H1 (cell line): ENCODE results near the gene TCP11. TPM values are rescaled to one million over a fixed set of nuclear protein-coding genes. Genes with fewer than 3 reads are reported as not detected.

Experiments
- ATF2 ChIP-seq: IDR thresholded peaks from 2 replicates; pipeline ENCODE4 v1.6.1; 2012; ENCODE audit warnings: low read length, inconsistent platforms
- BACH1 ChIP-seq: IDR thresholded peaks from 2 replicates; pipeline ENCODE4 v1.6.1; 2012; ENCODE audit warnings: low read length, improper control_type of control experiment
- MAFK ChIP-seq: IDR thresholded peaks from 2 replicates; pipeline ENCODE4 v1.6.1; 2012; ENCODE audit warnings: low read depth, mild to moderate bottlenecking, improper control_type of control experiment, low read length
- POLR2AphosphoS5 ChIP-seq: IDR thresholded peaks from 2 replicates; pipeline ENCODE4 v1.6.1; 2011; ENCODE audit warnings: low read depth, low read length
- TCF12 ChIP-seq: IDR thresholded peaks from 2 replicates; pipeline ENCODE4 v1.6.1; 2011; ENCODE audit warnings: low read depth, mild to moderate bottlenecking, low read length
- polyA plus RNA-seq, 7 experiments: library from polyadenylated mRNA; depleted of rRNA in 3 of 7; stranded (reverse) in 5 of 7; unstranded in 2 of 7; fragments of >200 nt in 5 of 7; fragments of 200-250 nt in 2 of 7; gene quantifications; 1 replicate in 5 of 7; 2 replicates in 1 of 7; 4 replicates in 1 of 7; pipeline versions ENCODE4 v1.2.1 to v1.2.3, GENCODE V29; 2011 to 2013; ENCODE audit warnings: missing spikeins in 2 of 7, mixed read lengths in 2 of 7
- total RNA-seq: library from RNA; stranded (reverse); fragmentation: NEBNext Ultra II Directional; extraction: Animal tissue kit (Norgen Biotek cat#: 25700); gene quantifications from 2 replicates; pipeline ENCODE4 v1.2.1, GENCODE V29; 2021

Gene TCP11
- total and polyA plus RNA-seq, 2 of the 8 experiments (the other 6 are each of a cell fraction or from before 2014, with no cell fraction given) = 0.11 TPM; not detected in 1

GRCh38 chr6:35096129-35096862 lies 44.8 kb downstream of the TCP11 start (continued):
- no peak for TF ChIP-seq ATF2
- TF ChIP-seq MAFK = no peak
- no peak for TF ChIP-seq BACH1
- no peak for TF ChIP-seq POLR2AphosphoS5
- no peak for TF ChIP-seq TCF12
